SHP77 (cell line): ENCODE results near the gene C1orf210.

Source experiments
- DNase-seq, 2 experiments: peaks; one replicate each; lab custom pipeline; 2025; lab: John Stamatoyannopoulos, UW

C1orf210 gene

GRCh38 chr1:43247256-43247921 lies 38.0 kb downstream of the C1orf210 start:
- DNase-seq = no peak

GRCh38 chr1:43246466-43247213 lies 38.7 kb downstream of the C1orf210 start:
- no peak for DNase-seq

- DNase-seq = no peak
These were observed 42.1 kb downstream of the C1orf210 start for GRCh38 chr1:43243299-43243698.

- DNase-seq = no peak
These were observed 44.0 kb downstream of the C1orf210 start for GRCh38 chr1:43241413-43241836.

- DNase-seq = no peak
These were observed 45.9 kb downstream of the C1orf210 start for GRCh38 chr1:43239484-43239883.

GRCh38 chr1:43238991-43239469 lies 46.4 kb downstream of the C1orf210 start:
- DNase-seq = no peak

GRCh38 chr1:43238085-43238484 lies 47.3 kb downstream of the C1orf210 start:
- DNase-seq = peak; percentile 28 to 42

- no peak for DNase-seq
These were observed 48.3 kb downstream of the C1orf210 start for GRCh38 chr1:43237121-43237520.

GRCh38 chr1:43235451-43236121 lies 49.8 kb downstream of the C1orf210 start:
- peak; percentile 7 to 10 for DNase-seq

- DNase-seq = no peak
These were observed 50.3 kb downstream of the C1orf210 start for GRCh38 chr1:43235040-43235439.

GRCh38 chr1:43234267-43234666 lies 51.1 kb downstream of the C1orf210 start:
- DNase-seq = no peak

GRCh38 chr1:43233631-43234030 lies 51.8 kb downstream of the C1orf210 start:
- no peak for DNase-seq

GRCh38 chr1:43232482-43232881 lies 52.9 kb downstream of the C1orf210 start:
- DNase-seq = no peak

- DNase-seq = no peak
These were observed 53.3 kb downstream of the C1orf210 start for GRCh38 chr1:43232074-43232473.
